ENCODE data around the gene GIMAP6. TPM values are rescaled to one million over a fixed set of nuclear protein-coding genes. Genes with fewer than 3 reads are reported as not detected.

Gene GIMAP6
- total RNA-seq, 1 donor from 2014 or later, result not detected

DNA sequence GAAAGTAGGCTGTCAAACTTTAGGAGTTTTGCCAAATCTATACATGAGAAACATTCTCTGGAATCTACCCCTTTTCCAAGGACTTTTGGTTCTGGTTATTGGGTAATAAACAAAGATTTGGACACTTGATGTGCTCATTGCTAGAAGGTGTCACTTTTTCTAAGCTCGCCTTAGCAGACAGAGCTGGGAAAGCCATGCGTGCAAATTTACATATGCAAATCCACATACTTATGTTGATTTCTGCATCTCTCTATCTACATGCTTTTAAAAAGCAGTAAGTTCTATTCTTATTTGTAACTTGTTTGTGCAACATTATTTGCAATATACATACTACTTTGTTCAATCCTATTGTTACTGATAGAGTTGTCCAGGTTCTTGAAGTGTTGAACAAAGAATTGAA, 22.5 kb upstream of the GIMAP6 start:
- Mint-ChIP-seq H3K4me3 (ENCODE audit: unreplicated experiment) (no peak overlapping the region), H3K9me3 (ENCODE audit: unreplicated experiment) (peaks cover 12% of the 10 kb centered on the region), H3K36me3 (ENCODE audit: unreplicated experiment) (no peaks in the 10 kb centered on the region), H3K27ac (ENCODE audit: unreplicated experiment) (no peak overlapping the region), H3K27me3 (ENCODE audit: unreplicated experiment) (no peaks in the 10 kb centered on the region), H3K4me1 (ENCODE audit: unreplicated experiment) (no peaks in the 10 kb centered on the region)
- no peak for DNase-seq (ENCODE audit: extremely low spot score, unreplicated experiment)
- TF ChIP-seq CTCF (IDR thresholded peaks at IDR 0.05), result no peak

- TF ChIP-seq CTCF (IDR thresholded peaks at IDR 0.05), result no peak
- peaks cover 32% of the 10 kb centered on the region for H3K9me3 Mint-ChIP-seq (ENCODE audit: unreplicated experiment)
- DNase-seq (ENCODE audit: extremely low spot score, unreplicated experiment), result no peak
- H3K4me1 Mint-ChIP-seq (ENCODE audit: unreplicated experiment), result no peaks in the 10 kb centered on the region
- H3K27me3 Mint-ChIP-seq (ENCODE audit: unreplicated experiment), result no peaks in the 10 kb centered on the region
- no peak overlapping the region for H3K27ac Mint-ChIP-seq (ENCODE audit: unreplicated experiment)
- H3K36me3 Mint-ChIP-seq (ENCODE audit: unreplicated experiment), result no peaks in the 10 kb centered on the region
- H3K4me3 Mint-ChIP-seq (ENCODE audit: unreplicated experiment), result no peak overlapping the region
These were observed 16.8 kb upstream of the GIMAP6 start for GRCh38 chr7:150649080-150649385.

DNA sequence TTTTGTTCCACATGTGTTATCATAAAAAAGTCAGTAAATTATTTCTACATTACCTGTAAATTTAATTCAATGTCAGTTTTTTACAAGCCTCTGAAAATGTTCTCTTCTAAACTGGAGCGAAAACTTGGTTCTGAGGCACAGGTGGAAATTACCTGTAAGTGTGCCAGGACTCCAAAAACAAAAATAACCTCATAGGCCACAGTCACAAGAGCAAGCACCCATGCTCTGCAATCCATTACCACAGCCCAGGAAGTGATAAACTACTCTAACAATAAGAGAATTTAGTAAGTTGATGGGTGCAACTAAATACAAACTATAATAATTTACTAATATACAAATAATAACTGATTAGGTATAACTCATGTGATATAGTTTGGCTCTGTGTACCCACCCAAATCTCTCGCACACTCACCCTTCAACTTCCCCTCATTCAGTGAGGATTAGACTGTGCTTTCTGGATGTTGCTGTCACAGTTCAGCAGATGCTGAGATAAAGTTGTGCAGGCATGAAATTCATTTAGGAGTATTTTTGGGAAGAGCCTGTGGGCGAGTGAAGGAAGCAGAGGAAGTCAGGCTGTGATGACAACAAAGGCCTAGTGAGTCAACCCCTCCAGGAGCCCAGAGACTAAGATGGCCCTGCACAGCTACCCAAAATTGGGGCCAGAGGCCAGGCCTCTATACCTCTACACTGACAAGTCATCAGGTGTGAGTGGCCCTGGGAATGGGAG, 16.3 kb upstream of the GIMAP6 start:
- no peaks in the 10 kb centered on the region for H3K4me1 Mint-ChIP-seq (ENCODE audit: unreplicated experiment)
- H3K4me3 Mint-ChIP-seq (ENCODE audit: unreplicated experiment), result no peak overlapping the region
- no peaks in the 10 kb centered on the region for H3K36me3 Mint-ChIP-seq (ENCODE audit: unreplicated experiment)

DNA sequence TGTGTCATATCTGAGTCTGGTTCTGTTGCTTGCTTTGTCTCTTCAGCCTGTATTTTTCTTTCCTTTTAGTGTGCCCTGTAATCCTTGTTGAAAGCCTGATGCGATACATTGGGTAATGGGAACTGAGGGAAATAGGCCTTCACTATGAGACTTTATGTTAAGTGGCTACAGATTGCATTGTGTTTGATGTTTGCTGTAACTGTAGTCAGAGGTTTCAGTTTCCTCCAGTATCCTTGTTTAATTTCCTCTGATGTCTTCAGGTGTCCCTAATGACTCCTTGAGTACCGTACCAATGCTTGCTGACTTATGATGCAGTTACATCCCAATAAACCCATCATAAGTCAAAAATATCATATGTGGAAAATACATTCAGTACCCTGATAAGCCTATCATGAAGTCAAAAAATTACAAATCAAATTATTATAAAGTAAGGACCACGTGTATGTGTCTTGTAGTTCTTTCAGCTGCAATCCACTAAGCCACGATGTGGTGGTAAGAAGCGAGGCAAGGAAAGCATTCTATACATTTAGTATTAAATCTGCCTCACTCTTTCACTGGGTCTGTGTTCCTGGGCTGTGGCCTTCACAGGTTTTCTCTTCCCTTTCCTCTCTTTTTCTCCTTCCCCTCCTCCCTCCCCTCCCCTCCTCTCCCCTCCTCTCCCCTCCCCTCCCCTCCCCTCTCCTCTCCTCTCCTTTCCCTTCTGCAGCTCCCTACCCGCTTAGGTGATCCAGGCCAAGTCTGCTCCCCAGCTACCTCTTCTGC, 13.3 kb upstream of the GIMAP6 start:
- Mint-ChIP-seq H3K4me1 (ENCODE audit: unreplicated experiment) (no peaks in the 10 kb centered on the region), H3K9me3 (ENCODE audit: unreplicated experiment) (peaks cover 36% of the 10 kb centered on the region)

More for the DNA sequence above, 16.3 kb upstream of the GIMAP6 start:
- Mint-ChIP-seq H3K9me3 (ENCODE audit: unreplicated experiment) (peaks cover 37% of the 10 kb centered on the region), H3K27ac (ENCODE audit: unreplicated experiment) (no peak overlapping the region), H3K27me3 (ENCODE audit: unreplicated experiment) (no peaks in the 10 kb centered on the region)
- TF ChIP-seq CTCF (IDR thresholded peaks at IDR 0.05), result no peak
- DNase-seq (ENCODE audit: extremely low spot score, unreplicated experiment), result no peak

More for the DNA sequence above, 13.3 kb upstream of the GIMAP6 start:
- no peaks in the 10 kb centered on the region for H3K27me3 Mint-ChIP-seq (ENCODE audit: unreplicated experiment)
- TF ChIP-seq CTCF (IDR thresholded peaks at IDR 0.05), result no peak
- no peak overlapping the region for H3K27ac Mint-ChIP-seq (ENCODE audit: unreplicated experiment)
- no peak overlapping the region for H3K4me3 Mint-ChIP-seq (ENCODE audit: unreplicated experiment)
- no peaks in the 10 kb centered on the region for H3K36me3 Mint-ChIP-seq (ENCODE audit: unreplicated experiment)
- no peak for DNase-seq (ENCODE audit: extremely low spot score, unreplicated experiment)
